Glutamatergic neuron (in vitro differentiated cells): ENCODE data around the gene TMEM178A. TPM values are rescaled to one million over a fixed set of nuclear protein-coding genes. Genes with fewer than 3 reads are reported as not detected.

Experiments
- DNase-seq: peaks from one replicate; pipeline ENCODE4 v3.0.0; 2022
- H3K27ac Mint-ChIP-seq: one replicate; pipeline ENCODE4 v1.8.0; 2020; ENCODE audit warnings: mild to moderate bottlenecking, mixed read lengths, inconsistent platforms; ENCODE audit not compliant: unreplicated experiment
- H3K27me3 Mint-ChIP-seq: one replicate; pipeline ENCODE4 v1.8.0; 2020; ENCODE audit warnings: mild to moderate bottlenecking, moderate library complexity, mixed read lengths, inconsistent platforms; ENCODE audit not compliant: unreplicated experiment
- H3K36me3 Mint-ChIP-seq: one replicate; pipeline ENCODE4 v1.8.0; 2020; ENCODE audit warnings: mild to moderate bottlenecking, mixed read lengths, inconsistent platforms; ENCODE audit not compliant: unreplicated experiment
- H3K4me1 Mint-ChIP-seq: one replicate; pipeline ENCODE4 v1.8.0; 2020; ENCODE audit warnings: mild to moderate bottlenecking, low read depth, mixed read lengths, inconsistent platforms; ENCODE audit not compliant: unreplicated experiment
- H3K4me3 Mint-ChIP-seq: one replicate; pipeline ENCODE4 v1.8.0; 2020; ENCODE audit warnings: mild to moderate bottlenecking, mixed read lengths, inconsistent platforms; ENCODE audit not compliant: unreplicated experiment
- H3K9me3 Mint-ChIP-seq: one replicate; pipeline ENCODE4 v1.8.0; 2020; ENCODE audit warnings: mild to moderate bottlenecking, moderate library complexity, mixed read lengths, inconsistent platforms; ENCODE audit not compliant: unreplicated experiment
- CTCF ChIP-seq: fragments of 200-600 bp; sonication (generic); IDR thresholded peaks from one replicate; pipeline ENCODE4 v1.5.0; 2021; ENCODE audit not compliant: partially characterized antibody, unreplicated experiment
- total RNA-seq: library from RNA; stranded (reverse); fragmentation: NEBNext Ultra II Directional; extraction: Animal tissue kit (Norgen Biotek cat#: 25700); gene quantifications from one replicate; pipeline ENCODE4 v1.2.1, GENCODE V29; 2021; ENCODE audit not compliant: unreplicated experiment

TMEM178A gene
- total RNA-seq, 1 donor from 2014 or later = 12.5 TPM

- no peaks in the 10 kb centered on the region for H3K9me3 Mint-ChIP-seq
- TF ChIP-seq CTCF = no peak
- H3K4me3 Mint-ChIP-seq = no peak overlapping the region
- peak overlapping the region; percentile 60 for H3K27ac Mint-ChIP-seq
- H3K4me1 Mint-ChIP-seq = peaks cover 15% of the 10 kb centered on the region
- H3K36me3 Mint-ChIP-seq = peaks cover 9% of the 10 kb centered on the region
- DNase-seq = no peak
- H3K27me3 Mint-ChIP-seq = peaks cover 4% of the 10 kb centered on the region
Measured at GRCh38 chr2:39696101-39696553, 30.4 kb downstream of the TMEM178A start.

GRCh38 chr2:39696838-39697237 lies 31.1 kb downstream of the TMEM178A start:
- no peak overlapping the region for H3K4me3 Mint-ChIP-seq
- TF ChIP-seq CTCF = no peak
- no peak for DNase-seq

GRCh38 chr2:39697454-39697853 lies 31.7 kb downstream of the TMEM178A start:
- peaks cover 17% of the 10 kb centered on the region for H3K36me3 Mint-ChIP-seq
- H3K27me3 Mint-ChIP-seq = peaks cover 4% of the 10 kb centered on the region
- DNase-seq = no peak
- no peak for TF ChIP-seq CTCF
- peak overlapping the region; percentile 50 for H3K27ac Mint-ChIP-seq
- peaks cover 4% of the 10 kb centered on the region for H3K9me3 Mint-ChIP-seq
- H3K4me1 Mint-ChIP-seq = peaks cover 15% of the 10 kb centered on the region
- no peak overlapping the region for H3K4me3 Mint-ChIP-seq

More at GRCh38 chr2:39696838-39697237, 31.1 kb downstream of the TMEM178A start:
- peaks cover 4% of the 10 kb centered on the region for H3K27me3 Mint-ChIP-seq
- peaks cover 13% of the 10 kb centered on the region for H3K36me3 Mint-ChIP-seq
- H3K4me1 Mint-ChIP-seq = peaks cover 15% of the 10 kb centered on the region
- peaks cover 4% of the 10 kb centered on the region for H3K9me3 Mint-ChIP-seq
- peak overlapping the region; percentile 26 for H3K27ac Mint-ChIP-seq

GRCh38 chr2:39701137-39701536 lies 35.4 kb downstream of the TMEM178A start:
- H3K4me3 Mint-ChIP-seq = no peak overlapping the region
- peaks cover 10% of the 10 kb centered on the region for H3K4me1 Mint-ChIP-seq
- no peak for TF ChIP-seq CTCF
- peaks cover 17% of the 10 kb centered on the region for H3K36me3 Mint-ChIP-seq
- peaks cover 2% of the 10 kb centered on the region for H3K27me3 Mint-ChIP-seq
- DNase-seq = no peak
- H3K27ac Mint-ChIP-seq = no peak overlapping the region
- H3K9me3 Mint-ChIP-seq = peaks cover 4% of the 10 kb centered on the region

- peaks cover 2% of the 10 kb centered on the region for H3K27me3 Mint-ChIP-seq
- H3K27ac Mint-ChIP-seq = no peak overlapping the region
- no peak overlapping the region for H3K4me3 Mint-ChIP-seq
- no peaks in the 10 kb centered on the region for H3K4me1 Mint-ChIP-seq
- no peak for DNase-seq
- H3K9me3 Mint-ChIP-seq = peaks cover 4% of the 10 kb centered on the region
- TF ChIP-seq CTCF = no peak
- peaks cover 23% of the 10 kb centered on the region for H3K36me3 Mint-ChIP-seq
Measured at GRCh38 chr2:39703181-39703872, 37.6 kb downstream of the TMEM178A start.
